ENCODE results near the gene COL15A1.

Gene COL15A1

GRCh38 chr9:99051851-99052250, 108.1 kb downstream of the COL15A1 start:
- in situ Hi-C loops (cut with MboI; ENCODE audit: low sequenced_read_pairs): no loop called here

- in situ Hi-C loops (cut with MboI; ENCODE audit: low sequenced_read_pairs): no loop called here
Observed at GRCh38 chr9:99052815-99053715, 109.4 kb downstream of the COL15A1 start.

GRCh38 chr9:99054581-99054980, 110.9 kb downstream of the COL15A1 start:
- in situ Hi-C loops (cut with MboI; ENCODE audit: low sequenced_read_pairs): no loop called here

- in situ Hi-C loops (cut with MboI; ENCODE audit: low sequenced_read_pairs): no loop called here
Observed at GRCh38 chr9:99055384-99055783, 111.7 kb downstream of the COL15A1 start.

- in situ Hi-C loops (cut with MboI; ENCODE audit: low sequenced_read_pairs): no loop called here
Observed at GRCh38 chr9:99056186-99056585, 112.5 kb downstream of the COL15A1 start.

- in situ Hi-C loops (cut with MboI; ENCODE audit: low sequenced_read_pairs): no loop called here
Observed at GRCh38 chr9:99056886-99057664, 113.4 kb downstream of the COL15A1 start.

GRCh38 chr9:99057665-99058625, 114.2 kb downstream of the COL15A1 start:
- in situ Hi-C loops (cut with MboI; ENCODE audit: low sequenced_read_pairs): no loop called here

- in situ Hi-C loops (cut with MboI; ENCODE audit: low sequenced_read_pairs): no loop called here
Observed at GRCh38 chr9:99058964-99059921, 115.5 kb downstream of the COL15A1 start.

- in situ Hi-C loops (cut with MboI; ENCODE audit: low sequenced_read_pairs): no loop called here
Observed at GRCh38 chr9:99060621-99061020, 116.9 kb downstream of the COL15A1 start.

- in situ Hi-C loops (cut with MboI; ENCODE audit: low sequenced_read_pairs): no loop called here
Observed at GRCh38 chr9:99062549-99062948, 118.8 kb downstream of the COL15A1 start.

- in situ Hi-C loops (cut with MboI; ENCODE audit: low sequenced_read_pairs): no loop called here
Observed at GRCh38 chr9:99063522-99063921, 119.8 kb downstream of the COL15A1 start.

- in situ Hi-C loops (cut with MboI; ENCODE audit: low sequenced_read_pairs): no loop called here
Observed at GRCh38 chr9:99066571-99066970, 122.9 kb downstream of the COL15A1 start.

GRCh38 chr9:99069075-99069474, 125.4 kb downstream of the COL15A1 start:
- in situ Hi-C loops (cut with MboI; ENCODE audit: low sequenced_read_pairs): no loop called here

GRCh38 chr9:99069546-99069945, 125.8 kb downstream of the COL15A1 start:
- in situ Hi-C loops (cut with MboI; ENCODE audit: low sequenced_read_pairs): no loop called here

- in situ Hi-C loops (cut with MboI; ENCODE audit: low sequenced_read_pairs): no loop called here
Observed at GRCh38 chr9:99070681-99071080, 127.0 kb downstream of the COL15A1 start.

GRCh38 chr9:99071313-99072039, 127.8 kb downstream of the COL15A1 start:
- in situ Hi-C loops (cut with MboI; ENCODE audit: low sequenced_read_pairs): no loop called here

- in situ Hi-C loops (cut with MboI; ENCODE audit: low sequenced_read_pairs): no loop called here
Observed at GRCh38 chr9:99072040-99072394, 128.3 kb downstream of the COL15A1 start.

GRCh38 chr9:99073347-99073746, 129.6 kb downstream of the COL15A1 start:
- in situ Hi-C loops (cut with MboI; ENCODE audit: low sequenced_read_pairs): no loop called here

All from HL-60/S4 treated with phorbol 12-myristate 13-acetate at 8.2 ng/mL for 4 days and 3 days (cell line).